Stomach (tissue), 4 donors: ENCODE data around the gene ZNF667.

ENCODE experiments used
- CTCF ChIP-seq, 7 experiments: fragments of 450-650 bp in 4 of 7; fragments of 200-600 bp in 3 of 7; sonication (generic) in 3 of 7; IDR thresholded peaks; one replicate each; pipeline ENCODE4 v1.5.1; 2016 to 2019; ENCODE audit warnings: antibody characterized with exemption in 7 of 7, control low read depth in 2 of 7, mild to moderate bottlenecking in 1 of 7
- EP300 ChIP-seq: sonication (generic); formaldehyde crosslinking; IDR thresholded peaks from one replicate; pipeline ENCODE4 v1.6.1; 2017; ENCODE audit warnings: antibody characterized with exemption
- POLR2A ChIP-seq, 4 donors: fragments of 450-650 bp; IDR thresholded peaks; one replicate each; pipeline ENCODE4 v1.6.1; 2016; ENCODE audit warnings: antibody characterized with exemption in 4 of 4, control low read depth in 2 of 4, mild to moderate bottlenecking in 1 of 4, moderate library complexity in 1 of 4
- POLR2AphosphoS5 ChIP-seq, 3 donors: sonication (generic); formaldehyde crosslinking; IDR thresholded peaks; one replicate each; pipeline ENCODE4 v1.6.1; 2016; ENCODE audit warnings: antibody characterized with exemption in 3 of 3

GRCh38 chr19:56476093-56476492 is 1.1 kb downstream of the ZNF667 start:
- TF ChIP-seq CTCF (IDR thresholded peaks at IDR 0.05) (no peak), POLR2AphosphoS5 (IDR thresholded peaks at IDR 0.05) (no peak), POLR2A (IDR thresholded peaks at IDR 0.05) (no peak), EP300 (no peak)
